Keratinocyte (primary cell): ENCODE results near the gene TRAF2.

Experiments
- EZH2 ChIP-seq: IDR thresholded peaks from one replicate; pipeline ENCODE4 v1.6.1; 2012; ENCODE audit warnings: inconsistent platforms, mild to moderate bottlenecking, low read length, moderate library complexity
- TF ChIP-seq, protein P1 (sequence below), 3 experiments: IDR thresholded peaks in 1 of 3; conservative IDR thresholded peaks in 1 of 3; optimal IDR thresholded peaks in 1 of 3; 2 replicates in 2 of 3; 3 replicates in 1 of 3; pipeline versions ENCODE3 to v1.5.1; 2011; ENCODE audit warnings: low read length in 3 of 3, mild to moderate bottlenecking in 3 of 3, moderate library complexity in 2 of 3, control low read depth in 1 of 3, inconsistent platforms in 1 of 3; ENCODE audit not compliant: insufficient read depth in 2 of 3; ENCODE audit errors: extremely low read depth in 1 of 3

DNA sequence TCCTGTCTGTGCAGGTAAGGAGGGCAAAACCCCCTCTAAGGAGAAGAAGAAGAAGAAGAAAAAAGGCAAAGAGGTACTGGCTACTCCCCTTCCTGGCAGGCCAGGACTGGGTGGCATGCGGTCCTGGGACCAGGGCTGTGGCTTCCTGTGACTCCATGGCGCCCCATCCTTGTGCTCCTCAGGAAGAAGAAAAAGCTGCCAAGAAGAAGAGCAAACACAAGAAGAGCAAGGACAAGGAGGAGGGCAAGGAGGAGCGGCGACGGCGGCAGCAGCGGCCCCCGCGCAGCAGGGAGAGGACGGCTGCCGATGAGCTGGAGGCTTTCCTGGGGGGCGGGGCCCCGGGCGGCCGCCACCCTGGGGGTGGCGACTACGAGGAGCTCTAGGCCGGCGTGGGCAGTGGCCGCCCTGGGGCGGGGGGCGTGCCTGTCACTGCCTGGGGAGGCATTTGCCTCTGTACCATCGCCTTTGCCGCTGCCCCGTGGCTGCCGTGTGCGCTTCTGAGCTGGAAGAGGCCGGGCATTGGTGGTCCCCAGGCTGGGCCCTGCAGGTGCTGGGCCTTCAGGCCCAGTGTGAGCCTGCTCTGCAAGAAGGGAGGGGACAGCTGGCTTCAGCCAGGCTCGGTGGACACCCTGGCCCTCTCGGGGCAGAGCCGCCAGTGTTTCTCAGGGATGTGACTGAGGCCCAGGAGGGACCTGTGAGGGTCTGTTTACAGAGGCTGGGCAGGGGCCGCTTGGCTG, 46.0 kb upstream of the TRAF2 start:
- TF ChIP-seq, protein P1, sequence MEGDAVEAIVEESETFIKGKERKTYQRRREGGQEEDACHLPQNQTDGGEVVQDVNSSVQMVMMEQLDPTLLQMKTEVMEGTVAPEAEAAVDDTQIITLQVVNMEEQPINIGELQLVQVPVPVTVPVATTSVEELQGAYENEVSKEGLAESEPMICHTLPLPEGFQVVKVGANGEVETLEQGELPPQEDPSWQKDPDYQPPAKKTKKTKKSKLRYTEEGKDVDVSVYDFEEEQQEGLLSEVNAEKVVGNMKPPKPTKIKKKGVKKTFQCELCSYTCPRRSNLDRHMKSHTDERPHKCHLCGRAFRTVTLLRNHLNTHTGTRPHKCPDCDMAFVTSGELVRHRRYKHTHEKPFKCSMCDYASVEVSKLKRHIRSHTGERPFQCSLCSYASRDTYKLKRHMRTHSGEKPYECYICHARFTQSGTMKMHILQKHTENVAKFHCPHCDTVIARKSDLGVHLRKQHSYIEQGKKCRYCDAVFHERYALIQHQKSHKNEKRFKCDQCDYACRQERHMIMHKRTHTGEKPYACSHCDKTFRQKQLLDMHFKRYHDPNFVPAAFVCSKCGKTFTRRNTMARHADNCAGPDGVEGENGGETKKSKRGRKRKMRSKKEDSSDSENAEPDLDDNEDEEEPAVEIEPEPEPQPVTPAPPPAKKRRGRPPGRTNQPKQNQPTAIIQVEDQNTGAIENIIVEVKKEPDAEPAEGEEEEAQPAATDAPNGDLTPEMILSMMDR (optimal IDR thresholded peaks at IDR 0.05 in 1 of 3, IDR thresholded peaks at IDR 0.05 in 1 of 3, conservative IDR thresholded peaks at IDR 0.05 in 1 of 3; ENCODE audit: extremely low read depth in 1 of 3, insufficient read depth in 2 of 3, low read length in 3 of 3): no peak
- TF ChIP-seq EZH2: no peak
